Measurements from ENCODE around the gene APOL3. TPM values are rescaled to one million over a fixed set of nuclear protein-coding genes. Genes with fewer than 3 reads are reported as not detected.

The APOL3 gene
- total and polyA plus RNA-seq, 2 of the 13 experiments (the other 11 are each of a cell fraction or from before 2014, with no cell fraction given): 3.8 to 5.4 TPM

GRCh38 chr22:36135306-36135980, 25.1 kb downstream of the APOL3 start:
- 74% methylated on average over 11 of the region's 16 CpGs for WGBS (ENCODE audit: low lambda C conversion rate)
- Histone ChIP-seq H3K9me3 (ENCODE audit: low read length) (no peaks in the 10 kb centered on the region), H3K27me3 (ENCODE audit: control insufficient read depth in 1 of 2, insufficient read depth in 2 of 2, low read length in 2 of 2) (peaks cover 2 to 26% of the 10 kb centered on the region in 2 experiments; a peak in 4 of 5 replicates), H2AFZ (ENCODE audit: low read length) (no peak overlapping the region), H3K36me3 (replicated peaks in 1 of 2; ENCODE audit: control insufficient read depth in 1 of 2, insufficient read depth in 2 of 2, low read length in 2 of 2) (no peaks in the 10 kb centered on the region), H3K9ac (ENCODE audit: insufficient read depth, low read depth, low read length) (no peak overlapping the region), H3K27ac (ENCODE audit: extremely low read length, insufficient read depth, low read length) (no peak overlapping the region), H3K4me3 (replicated peaks in 1 of 3; ENCODE audit: insufficient read depth in 1 of 3, low read depth in 2 of 3, low read length in 3 of 3) (no peak overlapping the region), H3K4me2 (ENCODE audit: low read depth, low read length) (no peak overlapping the region), H3K4me1 (ENCODE audit: insufficient read depth, low read length) (peaks cover 20% of the 10 kb centered on the region), H4K20me1 (ENCODE audit: insufficient read depth, low read length) (no peaks in the 10 kb centered on the region), H3K79me2 (ENCODE audit: insufficient read depth, low read length) (no peaks in the 10 kb centered on the region)
- in situ Hi-C loops (cut with HindIII; ENCODE audit: extremely low pct_ligation_motif_present, low pct_unique_long_range_greater_than_20kb): no loop called here
- TF ChIP-seq GTF2F1 (IDR thresholded peaks at IDR 0.05; ENCODE audit: low read length): no peak
- no peak for TF ChIP-seq ZNF749 (CRISPR knock-in tag; IDR thresholded peaks at IDR 0.05; ENCODE audit: borderline replicate concordance)
- no peak for TF ChIP-seq NFKB2 (CRISPR knock-in tag; IDR thresholded peaks at IDR 0.05; ENCODE audit: borderline replicate concordance)
- no peak for TF ChIP-seq PRMT3 (CRISPR knock-in tag; IDR thresholded peaks at IDR 0.05; ENCODE audit: borderline replicate concordance, low read depth)
- no peak for TF ChIP-seq ZNF280D (CRISPR knock-in tag; IDR thresholded peaks at IDR 0.05)
- TF ChIP-seq ATF5 (CRISPR knock-in tag; IDR thresholded peaks at IDR 0.05; ENCODE audit: low read depth): no peak
- TF ChIP-seq RBFOX2 (IDR thresholded peaks at IDR 0.05; ENCODE audit: low read depth, low read length): no peak
- no peak for TF ChIP-seq ZNF432 (CRISPR knock-in tag; IDR thresholded peaks at IDR 0.05; ENCODE audit: borderline replicate concordance)
- no peak for TF ChIP-seq RBM22 (optimal IDR thresholded peaks at IDR 0.05; ENCODE audit: low read length)
- TF ChIP-seq ZNF570 (CRISPR knock-in tag; IDR thresholded peaks at IDR 0.05; ENCODE audit: borderline replicate concordance): no peak
- no peak for TF ChIP-seq NBN (conservative IDR thresholded peaks at IDR 0.05)
- TF ChIP-seq SMAD1 (CRISPR knock-in tag; IDR thresholded peaks at IDR 0.05; ENCODE audit: borderline replicate concordance, low read depth): no peak
- no peak for TF ChIP-seq ZNF703 (CRISPR knock-in tag; IDR thresholded peaks at IDR 0.05; ENCODE audit: borderline replicate concordance)
- no peak for TF ChIP-seq FOXP4 (CRISPR knock-in tag; IDR thresholded peaks at IDR 0.05)
- no peak for TF ChIP-seq ZNF510 (CRISPR knock-in tag; IDR thresholded peaks at IDR 0.05; ENCODE audit: low read depth)
- BruUV-seq (replicated peaks): no TSS peak
- FAIRE-seq (no peak), ATAC-seq (no peak), DNase-seq (ENCODE audit: low spot score) (no peak)
- POLR2A ChIA-PET: no interaction called here
- intact Hi-C loops (cut with micrococcal nuclease; ENCODE audit: unreplicated experiment): no loop called here
- CTCF ChIA-PET (ENCODE audit: low intra/inter-chr PET ratio, low total read pairs): no interaction called here

All from HepG2 (cell line).